ENCODE data around the gene LTBP3. TPM values are rescaled to one million over a fixed set of nuclear protein-coding genes. Genes with fewer than 3 reads are reported as not detected.

Gene LTBP3
- total RNA-seq, 2 experiments from 2014 or later, result 35.5 to 36.3 TPM

DNA sequence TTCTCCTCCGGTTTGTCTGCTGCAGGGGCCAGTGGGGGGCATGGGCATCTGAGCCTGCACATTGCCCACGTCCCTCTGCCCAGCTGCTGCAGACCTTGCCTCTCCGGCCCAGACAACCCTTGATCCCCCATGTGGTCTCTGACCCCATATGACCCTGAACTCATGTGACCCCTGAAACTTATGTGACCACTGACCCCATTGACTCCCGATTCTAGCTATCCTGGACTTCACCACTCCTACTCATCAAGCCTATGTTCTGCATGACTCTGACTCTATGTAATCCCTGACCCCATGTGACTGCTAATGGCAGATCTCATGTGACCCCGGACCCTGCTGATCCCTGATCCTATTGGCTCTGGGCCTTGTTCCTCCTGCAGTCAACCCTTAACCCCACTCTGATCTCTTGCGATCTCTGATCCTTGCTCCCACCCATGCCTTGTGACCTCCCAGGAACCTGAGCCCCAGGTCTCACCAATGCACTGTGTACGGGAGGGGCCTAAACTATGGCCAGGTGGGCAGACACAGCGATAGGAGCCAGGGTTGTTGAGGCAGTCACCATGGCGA lies 5.7 kb downstream of the LTBP3 start:
- ChIA-PET CTCF (interaction anchor here (0.9 to 3.6 kb wide), 8 partner anchors 10 to 63 kb away, joined by 4 to 28 read pairs (median 6); partner anchors contain the start of genes FAM89B, PCNX3 and ZNRD2), POLR2A (no interaction called here)

DNA sequence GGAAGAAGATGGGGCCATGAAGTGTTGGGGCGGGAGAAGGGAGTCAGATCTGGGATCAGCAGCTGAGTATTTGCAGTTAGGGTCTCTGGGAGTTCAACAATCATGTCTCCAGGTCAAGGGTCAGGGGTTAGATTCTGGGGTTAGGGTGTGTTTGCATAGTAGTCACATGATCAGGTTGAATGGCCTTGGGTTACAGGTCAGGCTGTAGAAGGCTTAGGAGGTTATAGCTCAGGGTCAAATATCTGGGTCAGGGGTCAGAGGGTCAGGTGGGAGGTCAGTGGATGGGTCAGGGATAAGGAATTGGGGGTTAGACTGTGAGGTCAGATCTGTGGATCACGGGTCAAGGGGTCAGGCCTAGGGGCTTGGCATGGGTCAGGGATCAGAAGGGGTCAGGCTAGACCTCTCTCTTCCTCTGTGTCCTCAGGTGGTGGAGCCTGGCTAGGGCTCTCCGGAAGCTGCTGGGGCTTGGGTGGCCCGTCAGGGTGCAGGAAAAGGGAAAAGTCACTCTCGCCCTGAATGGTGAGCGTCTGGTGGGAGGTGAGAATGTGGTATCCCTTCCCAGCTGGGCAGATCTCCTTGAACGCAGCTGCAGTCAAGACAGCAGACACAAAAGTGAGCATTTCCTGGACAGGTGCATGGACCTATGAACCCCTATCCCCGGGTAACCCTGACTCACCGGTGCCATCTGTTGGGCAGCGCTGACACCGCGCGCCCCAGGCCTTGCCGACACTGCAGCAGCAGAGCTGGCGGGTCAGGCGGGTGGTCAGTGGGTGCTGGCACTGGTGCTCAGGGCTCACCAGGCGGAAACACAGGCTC lies 6.4 kb downstream of the LTBP3 start:
- POLR2A ChIA-PET, result no interaction called here
- CTCF ChIA-PET, result interaction anchor here (0.9 to 3.6 kb wide), 8 partner anchors 11 to 63 kb away, joined by 4 to 28 read pairs (median 6); partner anchors contain the start of genes FAM89B, PCNX3 and ZNRD2

DNA sequence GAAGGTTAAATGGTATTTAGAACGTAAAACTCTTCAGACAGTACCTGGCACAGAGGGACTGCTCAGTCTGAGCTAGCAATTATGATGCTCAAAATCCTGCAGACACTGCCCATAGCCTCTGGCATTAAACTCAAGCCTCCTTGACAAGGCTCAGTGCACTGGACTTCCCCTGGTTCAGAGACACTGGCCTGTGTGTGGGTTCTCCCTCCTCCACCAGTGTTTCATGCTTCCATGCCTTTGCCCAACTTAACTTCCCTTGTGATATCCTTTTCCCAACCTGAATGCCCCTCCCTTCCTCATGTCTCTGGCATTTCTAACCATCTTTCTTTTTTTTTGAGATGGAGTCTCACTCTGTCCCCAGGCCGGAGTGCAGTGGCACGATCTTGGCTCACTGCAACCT lies 9.1 kb downstream of the LTBP3 start:
- ChIA-PET CTCF (interaction anchor here (0.8 to 1.4 kb wide), 5 partner anchors 9 to 42 kb away, joined by 3 to 5 read pairs (median 4); partner anchors contain the start of gene ZNRD2), POLR2A (interaction anchor here (0.5 to 1.3 kb wide), 3 partner anchors 13 to 37 kb away, joined by 3 to 6 read pairs (median 4); no protein-coding TSS in a partner anchor)

DNA sequence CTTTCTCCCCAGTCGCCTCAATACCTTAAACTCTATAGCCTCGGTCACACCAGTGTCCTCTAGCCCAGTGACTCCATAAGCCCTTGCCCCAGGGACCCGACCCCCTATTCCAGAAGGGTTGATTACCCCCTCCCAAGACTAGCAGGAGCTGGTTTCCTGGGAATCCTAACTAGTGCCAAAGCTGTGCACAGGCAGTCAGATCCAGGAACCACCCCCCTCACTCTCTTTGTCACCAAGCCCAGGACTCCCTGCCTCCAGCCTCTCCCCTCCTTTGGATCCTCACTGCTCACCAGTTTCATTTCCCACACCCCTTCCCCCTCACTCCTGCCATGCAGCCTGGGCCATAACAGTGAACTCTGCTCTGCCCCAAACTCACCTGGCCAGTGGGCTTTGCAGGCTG lies 9.8 kb downstream of the LTBP3 start:
- ChIA-PET CTCF (interaction anchor here (0.8 to 1.9 kb wide), 6 partner anchors 8 to 50 kb away, joined by 3 to 5 read pairs (median 4); partner anchors contain the start of genes MALAT1 and ZNRD2), POLR2A (no interaction called here)

DNA sequence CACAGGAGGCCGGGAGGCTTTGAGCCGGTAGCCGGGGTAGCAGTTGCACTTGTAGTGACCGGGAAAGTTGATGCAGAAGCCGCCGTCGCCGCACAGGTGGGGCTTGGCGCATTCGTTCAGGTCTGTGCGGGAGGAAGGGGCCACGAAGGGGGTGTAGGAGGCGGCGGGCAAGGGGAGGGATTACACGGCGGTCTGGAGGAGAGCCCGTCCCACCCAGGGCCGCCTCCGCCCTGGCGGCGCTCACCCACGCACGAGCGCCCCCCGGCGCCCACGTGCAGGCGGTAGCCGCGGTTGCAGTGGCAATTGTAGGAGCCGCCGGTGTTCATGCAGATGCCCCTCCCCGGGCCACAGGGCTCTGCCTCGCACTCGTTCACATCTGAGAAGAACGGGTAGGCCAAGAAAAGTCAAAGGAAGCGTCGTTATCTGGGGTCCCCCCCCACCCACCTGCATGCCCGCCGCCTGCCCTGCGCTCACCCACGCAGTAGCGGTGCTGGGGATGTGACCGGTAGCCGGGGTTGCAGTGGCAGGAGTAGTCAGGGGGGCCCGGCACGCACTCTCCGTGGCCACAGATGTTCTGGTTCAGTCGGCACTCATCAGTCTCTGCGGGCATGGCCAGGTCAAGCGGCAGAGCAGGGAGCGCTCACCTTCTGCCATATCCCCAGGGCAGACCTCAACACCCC lies 10.6 kb downstream of the LTBP3 start:
- CTCF ChIA-PET, result interaction anchor here (0.9 to 2.4 kb wide), 5 partner anchors 10 to 43 kb away, joined by 3 to 11 read pairs (median 4); no protein-coding TSS in a partner anchor
- POLR2A ChIA-PET, result interaction anchor here (1.1 to 1.7 kb wide), 3 partner anchors 9 to 40 kb away, joined by 3 to 6 read pairs (median 3); partner anchors contain the start of gene FAM89B

DNA sequence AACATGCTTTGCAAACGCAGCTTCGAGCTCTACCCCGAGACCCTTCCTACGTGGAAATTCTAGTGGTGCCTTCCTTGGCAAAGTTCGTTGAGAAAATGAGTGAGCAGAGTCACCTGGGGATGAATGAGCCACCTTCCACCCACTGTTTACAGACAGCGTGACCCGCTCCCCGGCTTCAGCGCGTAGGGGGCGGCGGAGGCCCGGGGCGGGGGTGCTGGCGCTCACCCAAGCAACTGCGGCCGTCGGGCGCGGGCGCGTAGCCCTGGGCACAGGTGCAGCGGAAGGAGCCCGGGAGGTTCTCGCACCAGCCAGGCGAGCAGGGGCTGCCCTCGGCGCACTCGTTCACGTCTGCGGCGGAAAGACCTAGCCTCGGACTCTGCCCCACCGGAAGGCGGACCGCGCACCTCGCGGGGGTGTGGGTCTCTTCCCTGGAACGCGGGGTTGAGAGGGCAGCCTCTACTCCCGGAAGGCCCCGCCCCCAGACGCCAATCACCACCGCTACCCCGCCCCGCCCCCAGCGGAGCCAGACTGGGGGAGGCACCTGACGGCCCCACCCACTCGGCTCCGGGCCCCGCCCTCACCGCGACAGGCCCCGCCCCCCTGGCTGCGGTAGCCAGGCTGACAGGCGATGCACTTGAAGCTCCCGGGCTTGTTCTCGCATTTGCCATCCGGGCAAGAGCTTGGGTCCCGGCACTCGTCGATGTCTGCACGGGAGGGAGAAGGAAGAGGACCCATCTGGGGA lies 11.8 kb downstream of the LTBP3 start:
- ChIA-PET CTCF (interaction anchor here (0.6 to 2.4 kb wide), 9 partner anchors 8 to 47 kb away, joined by 3 to 11 read pairs (median 3); partner anchors contain the start of genes EHBP1L1 and FAM89B), POLR2A (interaction anchor here (0.6 to 2.5 kb wide), 6 partner anchors 10 to 41 kb away, joined by 3 to 10 read pairs (median 4); partner anchors contain the start of genes FAM89B and SCYL1)

DNA sequence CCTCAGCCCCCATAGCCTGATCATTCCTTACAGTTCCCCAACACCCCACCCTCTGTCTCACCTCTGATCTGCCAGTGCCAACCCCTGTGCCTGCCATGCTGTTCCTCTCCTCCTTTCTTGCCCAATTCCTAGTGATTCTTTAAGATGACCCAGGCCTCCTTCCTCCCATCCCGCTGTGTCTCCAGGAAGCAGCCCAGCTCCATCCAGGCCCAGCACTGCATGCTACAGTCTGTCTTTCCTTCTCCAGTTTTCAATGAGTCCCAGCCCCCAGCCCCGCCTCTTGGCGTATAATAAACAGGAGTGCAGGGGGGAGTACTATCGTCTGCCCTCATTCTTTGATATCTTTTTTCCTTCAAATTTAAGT lies 12.3 kb downstream of the LTBP3 start:
- ChIA-PET POLR2A (interaction anchor here (1.0 to 2.5 kb wide), 3 partner anchors 9 to 42 kb away, joined by 3 to 10 read pairs (median 6); partner anchors contain the start of gene SCYL1), CTCF (interaction anchor here (1.0 to 2.4 kb wide), 4 partner anchors 20 to 42 kb away, joined by 3 to 11 read pairs (median 6); partner anchors contain the start of genes EHBP1L1 and FAM89B)

DNA sequence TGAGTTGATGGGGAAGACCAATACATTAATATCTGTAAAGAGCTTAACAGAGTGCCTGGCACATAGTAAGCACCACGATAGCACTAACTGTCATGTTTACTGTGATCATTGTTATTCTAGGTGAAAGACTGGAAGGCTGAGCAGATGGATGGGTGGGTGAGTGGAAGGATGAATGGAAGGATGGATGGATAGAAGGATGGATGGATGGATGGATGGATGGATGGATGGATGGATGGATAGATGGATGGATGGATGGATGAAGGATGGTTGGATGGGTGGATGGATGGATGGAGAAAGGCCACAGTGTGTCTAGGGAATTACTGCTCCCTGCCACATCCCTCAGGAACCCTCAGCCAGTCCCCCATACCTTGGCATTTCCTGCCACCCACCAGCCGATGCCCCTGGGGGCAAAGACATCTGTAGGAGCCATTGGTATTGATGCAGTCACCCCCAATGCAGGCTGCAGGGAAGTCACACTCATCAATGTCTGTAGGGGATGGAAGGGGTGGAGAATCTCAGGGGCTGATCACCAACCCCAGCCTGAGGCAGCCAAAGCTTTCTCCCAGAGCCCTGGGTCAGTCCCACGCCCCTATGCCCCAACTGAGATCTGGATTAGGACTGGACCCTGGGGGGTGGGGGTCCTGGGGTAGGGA lies 15.3 kb downstream of the LTBP3 start:
- ChIA-PET CTCF (interaction anchor here (0.6 to 3.7 kb wide), 4 partner anchors 9 to 806 kb away, joined by 3 to 28 read pairs (median 7); no protein-coding TSS in a partner anchor), POLR2A (interaction anchor here (3.1 kb wide), 1 partner anchor 29 kb away, joined by 14 read pairs; the partner anchor contains the start of gene FAM89B)

DNA sequence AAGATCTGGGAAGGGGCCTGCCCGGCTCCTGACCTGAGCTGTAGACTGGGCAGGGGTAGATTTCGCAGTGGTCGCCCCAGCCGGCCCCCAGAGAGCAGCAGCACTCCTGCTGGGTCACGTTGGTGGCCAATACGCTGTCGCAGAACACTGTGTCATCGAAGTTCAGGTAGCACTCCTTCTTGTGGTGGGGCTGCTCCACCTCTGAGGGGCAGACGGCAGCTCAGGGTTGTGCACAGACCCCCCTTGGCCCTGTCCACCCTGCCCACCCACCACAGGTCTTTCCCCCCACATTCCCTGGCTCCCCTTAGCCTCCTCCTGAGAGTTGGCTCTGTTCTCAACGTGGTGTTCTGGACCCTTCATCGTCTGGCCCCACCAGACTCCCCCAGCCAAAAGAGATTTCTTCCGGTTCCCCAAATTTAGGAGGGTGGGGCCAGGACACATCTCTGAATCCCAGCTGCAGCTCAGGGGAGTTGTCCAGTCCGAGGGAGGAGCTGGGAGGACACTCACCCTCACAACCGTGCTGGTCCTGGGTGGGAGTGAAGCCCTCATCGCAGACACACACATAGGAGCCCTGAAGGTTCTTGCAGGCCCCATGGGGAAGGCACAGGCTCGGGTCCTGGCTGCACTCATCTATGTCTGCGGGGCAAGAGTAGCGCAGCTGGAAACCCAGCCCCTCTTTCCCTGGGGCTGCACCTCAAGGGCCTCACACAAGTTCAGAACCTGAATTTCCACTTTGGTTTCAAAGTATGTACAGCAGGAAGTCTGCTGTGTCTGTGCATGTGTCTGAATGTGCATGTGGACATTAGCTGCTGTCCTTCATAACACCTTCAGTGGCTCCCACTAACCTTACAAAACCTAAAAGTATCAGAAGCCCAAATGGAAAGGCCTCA lies 16.8 kb downstream of the LTBP3 start:
- POLR2A ChIA-PET, result interaction anchor here (0.8 to 3.1 kb wide), 10 partner anchors 25 to 119 kb away, joined by 3 to 14 read pairs (median 4); partner anchors contain the start of genes EHBP1L1, FAM89B and NEAT1
- CTCF ChIA-PET, result interaction anchor here (0.6 to 3.7 kb wide), 22 partner anchors 8 to 151 kb away, joined by 3 to 56 read pairs (median 8); partner anchors contain the start of genes FAM89B, LTBP3, PCNX3 and SCYL1

DNA sequence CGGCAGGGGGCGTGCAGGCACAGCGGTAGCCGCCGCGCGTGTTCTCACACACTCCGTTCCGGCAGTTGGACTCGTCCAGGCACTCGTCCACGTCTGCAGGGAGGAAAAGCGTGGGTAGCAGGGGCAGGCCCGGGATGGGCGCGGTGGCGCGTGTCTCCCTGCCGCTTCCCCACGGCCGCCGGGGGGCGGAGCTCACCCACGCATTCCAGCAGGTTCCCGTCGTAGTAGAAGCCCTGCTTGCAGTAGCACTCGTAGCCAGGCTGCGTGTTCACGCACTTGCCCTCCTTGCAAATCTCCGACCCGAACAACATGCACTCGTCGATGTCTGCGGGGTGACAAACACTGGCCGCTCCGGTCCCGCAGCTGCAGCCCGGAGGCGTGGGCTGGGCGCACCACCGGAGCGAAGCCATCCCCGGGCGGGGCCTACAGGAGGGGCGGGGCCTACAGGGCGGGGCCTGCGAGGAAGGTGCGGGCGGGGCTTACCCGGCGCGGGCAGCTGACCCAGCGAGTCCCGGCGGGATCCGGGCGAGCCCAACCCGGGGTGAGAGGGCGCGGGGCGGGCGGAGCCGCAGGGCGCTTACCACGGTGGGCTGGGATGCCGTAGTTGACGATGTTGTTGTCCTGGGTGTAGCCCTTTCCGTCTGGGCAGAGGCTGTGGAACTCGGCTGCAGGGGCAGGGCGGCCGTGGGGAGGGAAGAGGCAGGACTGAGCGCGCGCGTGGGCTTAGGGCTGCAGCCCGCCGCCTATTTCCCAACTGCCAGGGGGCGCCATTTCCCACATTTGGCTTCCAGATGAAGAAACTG lies 17.7 kb downstream of the LTBP3 start:
- ChIA-PET POLR2A (interaction anchor here (0.8 to 3.1 kb wide), 12 partner anchors 26 to 207 kb away, joined by 3 to 14 read pairs (median 4); partner anchors contain the start of genes DPF2, EHBP1L1, FAM89B and NEAT1), CTCF (interaction anchor here (0.6 to 3.7 kb wide), 30 partner anchors 9 to 345 kb away, joined by 3 to 56 read pairs (median 4); partner anchors contain the start of genes FAM89B, LTBP3, MAP3K11 and PCNX3)

DNA sequence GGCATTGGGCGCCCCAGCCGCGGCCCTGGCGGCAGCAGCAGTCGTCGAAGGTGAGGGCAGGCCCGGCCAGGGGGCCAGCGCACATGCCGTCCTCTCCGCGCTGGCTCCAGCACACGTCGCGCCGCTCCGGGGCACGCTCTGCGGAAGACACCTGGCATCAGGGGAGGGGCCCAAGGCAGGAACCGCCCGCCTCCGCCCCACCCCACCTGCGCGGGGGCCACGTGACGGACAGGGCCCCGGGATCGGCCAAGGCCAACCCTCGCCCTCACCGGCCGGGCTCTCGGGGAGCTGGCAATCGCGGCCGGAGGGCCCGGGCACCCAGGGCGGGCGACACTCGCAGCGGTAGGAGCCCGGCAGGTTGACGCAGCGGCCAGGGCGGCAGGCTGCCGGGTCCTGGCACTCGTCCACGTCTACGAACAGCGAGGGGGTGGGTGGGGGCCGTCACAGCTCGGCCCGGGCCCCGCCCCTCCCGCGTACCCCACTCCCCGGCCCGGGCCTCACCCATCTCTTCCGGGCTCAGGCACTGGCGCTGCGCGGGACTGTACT lies 18.3 kb downstream of the LTBP3 start:
- CTCF ChIA-PET, result interaction anchor here (0.6 to 3.7 kb wide), 25 partner anchors 9 to 346 kb away, joined by 3 to 56 read pairs (median 5); partner anchors contain the start of genes FAM89B, LTBP3, MAP3K11 and SCYL1
- POLR2A ChIA-PET, result interaction anchor here (0.5 to 1.8 kb wide), 11 partner anchors 26 to 362 kb away, joined by 3 to 10 read pairs (median 4); partner anchors contain the start of genes DPF2, EHBP1L1 and NEAT1

DNA sequence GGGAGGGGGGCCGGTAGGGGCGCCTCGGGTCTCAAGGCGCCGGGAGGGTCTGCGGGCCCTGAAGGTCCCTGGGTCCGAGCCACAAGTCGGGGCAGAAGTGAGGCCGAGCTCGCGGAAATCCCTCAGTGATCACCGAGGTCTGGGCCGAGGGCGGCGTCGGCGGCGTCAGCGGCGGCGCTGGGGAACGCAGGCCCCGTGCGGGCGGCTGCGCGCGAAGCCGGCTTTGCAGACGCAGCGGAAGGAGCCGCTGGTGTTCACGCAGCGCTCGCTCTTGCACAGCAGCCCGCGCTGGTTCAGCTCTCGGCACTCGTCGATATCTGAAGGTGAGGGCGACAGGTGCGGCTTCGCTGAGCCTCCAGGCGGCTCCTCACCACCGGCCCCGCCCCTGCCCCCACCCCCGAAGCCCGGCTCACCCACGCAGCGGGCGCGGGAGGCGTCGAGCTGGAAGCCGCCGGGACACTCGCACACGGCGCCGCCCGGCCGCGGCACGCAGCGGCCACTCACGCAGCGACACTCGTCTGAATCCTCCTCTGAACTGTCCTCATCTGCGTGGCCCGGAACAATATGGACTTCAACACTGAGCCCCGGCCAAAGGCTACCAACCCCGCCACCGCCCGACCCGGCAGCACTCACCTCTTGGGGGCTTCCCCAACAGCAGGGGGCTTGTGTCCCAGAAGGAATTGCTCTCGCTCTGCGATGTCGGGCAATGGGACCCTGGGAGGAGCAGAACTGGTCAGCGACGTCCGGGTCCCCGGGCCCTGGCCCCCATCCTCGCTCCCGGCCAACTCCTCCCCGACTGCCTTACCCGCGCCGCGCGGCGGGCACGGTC lies 19.0 kb downstream of the LTBP3 start:
- ChIA-PET CTCF (interaction anchor here (0.9 to 3.7 kb wide), 11 partner anchors 9 to 346 kb away, joined by 3 to 56 read pairs (median 18); partner anchors contain the start of genes FAM89B, SCYL1 and ZNRD2), POLR2A (interaction anchor here (0.5 to 1.8 kb wide), 4 partner anchors 36 to 363 kb away, joined by 3 to 5 read pairs (median 4); partner anchors contain the start of gene EHBP1L1)

DNA sequence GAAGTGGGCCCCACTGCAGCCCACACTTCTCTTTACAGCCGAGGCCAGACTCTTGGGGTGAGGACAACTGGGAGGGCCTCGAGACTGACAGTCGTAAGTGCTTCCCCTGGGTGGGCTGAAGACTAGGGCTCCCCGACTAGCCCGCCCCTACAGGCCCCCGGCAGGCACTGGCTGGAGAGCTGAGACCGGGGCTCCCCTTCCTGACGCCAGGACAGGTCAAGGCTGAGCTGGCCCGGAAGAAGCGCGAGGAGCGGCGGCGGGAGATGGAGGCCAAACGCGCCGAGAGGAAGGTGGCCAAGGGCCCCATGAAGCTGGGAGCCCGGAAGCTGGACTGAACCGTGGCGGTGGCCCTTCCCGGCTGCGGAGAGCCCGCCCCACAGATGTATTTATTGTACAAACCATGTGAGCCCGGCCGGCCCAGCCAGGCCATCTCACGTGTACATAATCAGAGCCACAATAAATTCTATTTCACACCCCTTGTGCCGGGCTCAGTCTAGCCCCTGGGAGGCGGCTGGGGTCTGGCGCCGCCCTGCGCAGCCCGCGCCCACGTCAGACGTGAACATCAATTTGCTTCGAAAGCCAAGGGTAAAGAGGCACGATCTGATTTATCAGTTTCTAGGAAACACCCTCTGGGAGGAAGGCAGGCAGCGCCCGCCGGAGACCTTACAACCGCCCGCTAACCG lies 19.8 kb downstream of the LTBP3 start:
- CTCF ChIA-PET, result interaction anchor here (1.1 to 2.0 kb wide), 3 partner anchors 9 to 28 kb away, joined by 3 to 6 read pairs (median 3); no protein-coding TSS in a partner anchor
- POLR2A ChIA-PET, result interaction anchor here (0.9 kb wide), 1 partner anchor 14 kb away, joined by 3 read pairs; the partner anchor contains the start of gene SCYL1

Data from activated CD8-positive, alpha-beta memory T cell treated with anti-CD3 and anti-CD28 coated beads for 36 hours (primary cell).